K562 (cell line): ENCODE data around the gene RFPL2. TPM values are rescaled to one million over a fixed set of nuclear protein-coding genes. Genes with fewer than 3 reads are reported as not detected.

Experiments used
- ATAC-seq: fragments of 200-7000 bp; cut with Tn5 transposase; 3 replicates; pipeline ENCODE4 v1.9.1; 2020; ENCODE audit warnings: moderate library complexity
- BruUV-seq: library from RNA; stranded (reverse); fragments of 400-500 nt; replicated peaks from 2 replicates; lab custom pipeline; 2021; lab: Mats Ljungman, UMichigan
- CTCF ChIA-PET: fragments of 300-600 bp; formaldehyde crosslinking; extraction: SDS; loops from one replicate; lab custom pipeline; 2021; ENCODE audit warnings: low intra/inter-chr PET ratio; lab: Yijun Ruan, JAX
- POLR2A ChIA-PET: fragments of 300-600, 350-650 bp; sonication (Branson Sonifier 250); formaldehyde crosslinking; extraction: SDS; loops from one replicate; lab custom pipeline; 2021; ENCODE audit warnings: antibody characterized with exemption, inconsistent platforms; lab: Yijun Ruan, JAX
- DNase-seq, 4 experiments: peaks; one replicate each; pipeline versions ENCODE4 v3.0.0 to v3.0.0-alpha.2; 2011 to 2018; ENCODE audit warnings: low spot score in 3 of 4, mixed read lengths in 3 of 4; ENCODE audit errors: extremely low read depth in 1 of 4
- FAIRE-seq: peaks from 2 replicates; lab custom pipeline; 2011; peaks lifted over from hg19 to GRCh38; lab: Jason Lieb, UNC
- H2AFZ ChIP-seq: 2 replicates; pipeline ENCODE4 v1.6.0; 2011; ENCODE audit warnings: low read depth, low read length, control low read depth, inconsistent platforms
- H3K27ac ChIP-seq: fragments of 200-600 bp; 3 replicates; pipeline ENCODE4 v1.8.0; 2011; ENCODE audit warnings: low read depth, mild to moderate bottlenecking, control low read depth, inconsistent platforms, low read length, moderate library complexity, mixed read lengths; ENCODE audit errors: extremely low read depth
- H3K27me3 ChIP-seq, 2 experiments: fragments of 300-600 bp in 1 of 2; 2 replicates in 1 of 2; 3 replicates in 1 of 2; pipeline versions ENCODE4 v1.6.0 to v1.8.0; 2011; ENCODE audit warnings: inconsistent platforms in 2 of 2, low read length in 2 of 2, mild to moderate bottlenecking in 1 of 2, mixed read lengths in 1 of 2, moderate library complexity in 1 of 2; ENCODE audit not compliant: control insufficient read depth in 2 of 2, insufficient read depth in 2 of 2
- H3K36me3 ChIP-seq: fragments of 300-600 bp; 3 replicates; pipeline ENCODE4 v1.8.0; 2011; ENCODE audit warnings: mild to moderate bottlenecking, low read length, inconsistent platforms; ENCODE audit not compliant: control insufficient read depth, insufficient read depth
- H3K4me1 ChIP-seq, 2 experiments: fragments of 200-600 bp in 1 of 2; replicated peaks in 1 of 2; 2 replicates in 1 of 2; 3 replicates in 1 of 2; pipeline versions ENCODE4 v1.5.1 to v1.8.0; 2011; ENCODE audit warnings: inconsistent platforms in 2 of 2, low read length in 2 of 2, mild to moderate bottlenecking in 1 of 2, mixed read lengths in 1 of 2, moderate library complexity in 1 of 2; ENCODE audit not compliant: control insufficient read depth in 2 of 2, insufficient read depth in 2 of 2
- H3K4me2 ChIP-seq: 2 replicates; pipeline ENCODE4 v1.6.1; 2011; ENCODE audit warnings: low read length, control low read depth, inconsistent platforms, mixed read lengths; ENCODE audit not compliant: insufficient read depth
- H3K4me3 ChIP-seq: fragments of 200-600 bp; sonication (generic), shearing (Covaris generic); 2 replicates; pipeline ENCODE4 v1.5.1; 2016; ENCODE audit warnings: control low read depth, inconsistent platforms
- H3K79me2 ChIP-seq: fragments of 200-600 bp; 3 replicates; pipeline ENCODE4 v1.8.0; 2011; ENCODE audit warnings: low read length, inconsistent platforms; ENCODE audit not compliant: control insufficient read depth, insufficient read depth
- H3K9ac ChIP-seq, 2 experiments: 2 replicates each; pipeline versions ENCODE4 v1.6.0 to v1.6.1; 2011; ENCODE audit warnings: low read depth in 2 of 2, low read length in 2 of 2, control low read depth in 1 of 2, inconsistent platforms in 1 of 2, mild to moderate bottlenecking in 1 of 2, mixed read lengths in 1 of 2; ENCODE audit not compliant: insufficient read depth in 1 of 2
- H3K9me1 ChIP-seq: one replicate; pipeline ENCODE4 v1.6.0; 2011; ENCODE audit warnings: inconsistent platforms, mild to moderate bottlenecking, low read length, moderate library complexity; ENCODE audit not compliant: control insufficient read depth, insufficient read depth
- H3K9me3 ChIP-seq: replicated peaks from 2 replicates; pipeline ENCODE4 v1.5.1; 2011; ENCODE audit warnings: low read depth, low read length, inconsistent platforms; ENCODE audit not compliant: control insufficient read depth, insufficient read depth
- H4K20me1 ChIP-seq: replicated peaks from 2 replicates; pipeline ENCODE4 v1.6.1; 2011; ENCODE audit warnings: low read length, inconsistent platforms, mixed read lengths; ENCODE audit not compliant: control insufficient read depth, insufficient read depth
- BCL6 ChIP-seq: fragments of 250-450 bp; sonication (Bioruptor Pico); IDR thresholded peaks from 2 replicates; pipeline ENCODE4 v1.4.0; 2020
- CREB1 ChIP-seq, 2 experiments: sonication (generic) in 1 of 2; formaldehyde crosslinking in 1 of 2; IDR thresholded peaks; 2 replicates each; pipeline versions ENCODE4 v1.6.1 to v1.8.0; 2012 to 2022; ENCODE audit warnings: inconsistent platforms in 1 of 2, mild to moderate bottlenecking in 1 of 2, missing genetic modification reagents in 1 of 2, moderate library complexity in 1 of 2
- CXXC5 ChIP-seq: fragments of 250-450 bp; sonication (Bioruptor Pico); IDR thresholded peaks from 2 replicates; pipeline ENCODE4 v1.8.0; 2022; ENCODE audit warnings: inconsistent platforms, mild to moderate bottlenecking, moderate library complexity
- ETS2 ChIP-seq: IDR thresholded peaks from 2 replicates; pipeline ENCODE4 v1.6.1; 2016; ENCODE audit warnings: borderline replicate concordance, missing genetic modification characterization, mild to moderate bottlenecking, moderate library complexity, missing compliant biosample characterization; ENCODE audit not compliant: poor library complexity, severe bottlenecking
- PPARD ChIP-seq: fragments of 250-450 bp; sonication (Bioruptor Pico); IDR thresholded peaks from 2 replicates; pipeline ENCODE4 v1.8.0; 2022; ENCODE audit warnings: inconsistent platforms, mild to moderate bottlenecking, moderate library complexity
- ZEB2 ChIP-seq: fragments of 450-650 bp; IDR thresholded peaks from 2 replicates; pipeline ENCODE4 v1.6.1; 2016
- WGBS: fragments of 100-300 bp; shearing (Covaris generic); methylation state at CpG from one replicate; pipeline ENCODE4 v1.1.6; 2016; ENCODE audit warnings: low coverage, mixed read lengths; ENCODE audit not compliant: insufficient coverage; ENCODE audit errors: missing lambda C conversion rate; 5-methylcytosine and 5-hydroxymethylcytosine counted together
- in situ Hi-C: fragments of 300-500 bp; cut with MboI; formaldehyde crosslinking; loops from 4 replicates; pipeline ENCODE4 v1.15.0; 2018; ENCODE audit warnings: inconsistent platforms, mixed read lengths
- intact Hi-C: fragments of 100-400 bp; cut with micrococcal nuclease; formaldehyde crosslinking; loops from 2 replicates; pipeline ENCODE4 v1.14.2; 2022
- polyA plus RNA-seq, 8 experiments: library from polyadenylated mRNA; depleted of rRNA in 4 of 8; stranded (reverse) in 5 of 8; unstranded in 3 of 8; fragments of >200 nt; fragmentation: Nextera tagmentation in 2 of 8; fragmentation: Illumina TruSeq in 1 of 8; extraction: Ambion mirVana in 2 of 8; extraction: Trizol in 1 of 8; gene quantifications; 2 replicates each; pipeline versions ENCODE4 v1.2.1 to v1.2.3, GENCODE V29; 2011 to 2014; ENCODE audit warnings: inconsistent platforms in 1 of 8, missing spikeins in 1 of 8
- total RNA-seq, 7 experiments: library from RNA; depleted of rRNA in 6 of 7; stranded (reverse); fragments of >200 nt in 6 of 7; fragmentation: Illumina TruSeq in 2 of 7; extraction: Trizol in 2 of 7; gene quantifications; 2 replicates each; pipeline versions ENCODE4 v1.2.1 to v1.2.3, GENCODE V29; 2011 to 2021; ENCODE audit warnings: low replicate concordance in 1 of 7

The RFPL2 gene
- total and polyA plus RNA-seq, 9 of the 15 experiments (the other 6 are each of a cell fraction or from before 2014, with no cell fraction given): not detected

GRCh38 chr22:32245042-32245441, 40.2 kb upstream of the RFPL2 start:
- POLR2A ChIA-PET: no interaction called here
- Histone ChIP-seq H3K4me1 (no peaks in the 10 kb centered on the region), H3K9ac (no peak overlapping the region), H2AFZ (no peak overlapping the region), H3K36me3 (no peaks in the 10 kb centered on the region), H3K4me3 (no peak overlapping the region), H3K79me2 (no peaks in the 10 kb centered on the region), H3K9me1 (no peaks in the 10 kb centered on the region), H3K27ac (no peak overlapping the region), H4K20me1 (no peaks in the 10 kb centered on the region), H3K27me3 (peaks cover 0 to 5% of the 10 kb centered on the region in 2 experiments; a peak in 1 of 5 replicates), H3K4me2 (no peak overlapping the region), H3K9me3 (no peaks in the 10 kb centered on the region)
- FAIRE-seq (no peak), DNase-seq (no peak), ATAC-seq (no peak)
- in situ Hi-C loops: no loop called here
- CTCF ChIA-PET: no interaction called here
- WGBS: 0% methylated on average over 3 of the region's 3 CpGs
- BruUV-seq: no TSS peak
- intact Hi-C loops: no loop called here
- no peak for TF ChIP-seq ZEB2
- TF ChIP-seq CREB1 (IDR thresholded peaks at IDR 0.05): no peak
- no peak for TF ChIP-seq CREB1 (CRISPR knock-in tag; IDR thresholded peaks at IDR 0.05)
- TF ChIP-seq CXXC5 (CRISPR knock-in tag): no peak
- TF ChIP-seq ETS2 (tag): no peak
- no peak for TF ChIP-seq PPARD (CRISPR knock-in tag)

DNA sequence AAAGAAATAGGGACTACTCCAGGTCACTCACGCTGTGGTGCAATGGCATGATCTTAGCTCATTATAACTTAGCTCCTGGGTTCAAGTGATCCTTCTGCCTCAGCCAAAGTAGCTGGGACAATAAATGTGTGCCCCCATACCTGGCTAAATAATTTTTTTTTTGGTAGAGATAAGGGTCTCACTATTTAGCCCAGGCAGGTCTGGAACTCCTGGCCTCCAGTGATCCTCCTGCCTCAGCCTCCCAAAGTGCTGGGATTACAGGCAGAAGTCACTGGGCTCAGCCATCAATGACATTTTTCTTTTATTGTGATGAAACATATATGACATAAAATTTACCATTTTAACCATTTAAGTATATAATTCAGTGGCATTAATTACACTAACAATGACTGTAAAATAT, 39.7 kb upstream of the RFPL2 start:
- CTCF ChIA-PET: no interaction called here
- no peak overlapping the region for H3K4me2 ChIP-seq
- H3K27ac ChIP-seq: no peak overlapping the region
- BruUV-seq: no TSS peak
- no peak overlapping the region for H3K9ac ChIP-seq
- H2AFZ ChIP-seq: no peak overlapping the region
- POLR2A ChIA-PET: interaction anchor here (0.6 kb wide), 1 partner anchor 325 kb away, joined by 4 read pairs; no protein-coding TSS in a partner anchor
- intact Hi-C loops (no loop called here), in situ Hi-C loops (no loop called here)
- H3K79me2 ChIP-seq: no peaks in the 10 kb centered on the region
- FAIRE-seq (no peak), ATAC-seq (no peak), DNase-seq (no peak)
- peaks cover 0 to 5% of the 10 kb centered on the region in 2 experiments; a peak in 1 of 5 replicates for H3K27me3 ChIP-seq
- H3K9me1 ChIP-seq: no peaks in the 10 kb centered on the region
- no peaks in the 10 kb centered on the region for H3K9me3 ChIP-seq
- no peaks in the 10 kb centered on the region for H4K20me1 ChIP-seq
- TF ChIP-seq BCL6: no peak
- no peaks in the 10 kb centered on the region for H3K36me3 ChIP-seq
- H3K4me3 ChIP-seq: no peak overlapping the region
- H3K4me1 ChIP-seq: no peaks in the 10 kb centered on the region
- WGBS: 0% methylated on average over 1 of the region's 1 CpG
